Measurements from ENCODE around the gene TBC1D14. TPM values are rescaled to one million over a fixed set of nuclear protein-coding genes. Genes with fewer than 3 reads are reported as not detected.

The TBC1D14 gene
- total and polyA plus RNA-seq, 2 of the 8 experiments (the other 6 are each of a cell fraction or from before 2014, with no cell fraction given) = 45.6 to 48.2 TPM

GRCh38 chr4:6990661-6991060, 81.0 kb downstream of the TBC1D14 start:
- no peak for FAIRE-seq

More at GRCh38 chr4:6990661-6991060, 81.0 kb downstream of the TBC1D14 start:
- no peak overlapping the region for H3K4ac ChIP-seq (replicated peaks; ENCODE audit: insufficient read length, low read depth, low read length)
- H3K14ac ChIP-seq (ENCODE audit: insufficient read length) = no peak overlapping the region
- no peak overlapping the region for H2BK5ac ChIP-seq (ENCODE audit: low read depth, low read length)
- H2BK12ac ChIP-seq (ENCODE audit: low read depth, low read length) = no peak overlapping the region
- ChIA-PET POLR2A (ENCODE audit: partially characterized antibody) (interaction anchor here (0.6 to 4.6 kb wide), 7 partner anchors 9 to 563 kb away, joined by 3 to 21 read pairs (median 3); partner anchors contain the start of gene GRPEL1), CTCF (ENCODE audit: partially characterized antibody) (interaction anchor here (0.6 to 3.0 kb wide), 6 partner anchors 16 to 1237 kb away, joined by 3 to 14 read pairs (median 4); no protein-coding TSS in a partner anchor)
- no peak overlapping the region for H2BK20ac ChIP-seq (ENCODE audit: low read length)
- H2AFZ ChIP-seq (ENCODE audit: low read length) = no peak overlapping the region
- no peak overlapping the region for H2BK120ac ChIP-seq (replicated peaks; ENCODE audit: low read depth, low read length)
- H3K4me1 ChIP-seq (replicated peaks in 1 of 4; ENCODE audit: control insufficient read depth in 3 of 4, insufficient read depth in 4 of 4, low read length in 3 of 4) = peaks cover 5 to 17% (median 8%) of the 10 kb centered on the region in 4 experiments
- no peak overlapping the region for H3K27ac ChIP-seq (ENCODE audit: low read depth, low read length)
- no peak overlapping the region for H2BK15ac ChIP-seq (ENCODE audit: low read length)
- no peaks in the 10 kb centered on the region for H3K9me3 ChIP-seq (ENCODE audit: insufficient read depth in 2 of 2, low read depth in 1 of 2, low read length in 1 of 2)
- H3K4me2 ChIP-seq (ENCODE audit: insufficient read depth in 1 of 2, low read depth in 2 of 2, low read length in 2 of 2) = no peak overlapping the region
- peaks cover 28% of the 10 kb centered on the region for H3K79me1 ChIP-seq (ENCODE audit: low read depth, low read length)
- H3K36me3 ChIP-seq (ENCODE audit: control insufficient read depth in 2 of 4, insufficient read depth in 4 of 4, low read length in 3 of 4) = peaks cover 2 to 17% (median 11%) of the 10 kb centered on the region in 4 experiments; a peak in 5 of 8 replicates
- no peak overlapping the region for H3K4me3 ChIP-seq (ENCODE audit: extremely low read depth in 1 of 4, insufficient read depth in 2 of 4, low read depth in 3 of 4, low read length in 4 of 4)
- H2AK5ac ChIP-seq (ENCODE audit: low read depth, low read length) = no peak overlapping the region
- H3K79me2 ChIP-seq (ENCODE audit: control insufficient read depth in 1 of 2, insufficient read depth in 2 of 2, low read length in 2 of 2) = peaks cover 7 to 67% of the 10 kb centered on the region in 2 experiments; a peak in 3 of 4 replicates
- no peak for DNase-seq (ENCODE audit: low read depth in 1 of 2, low spot score in 2 of 2)
- no peak overlapping the region for H3K56ac ChIP-seq (replicated peaks; ENCODE audit: insufficient read length, low read depth, low read length)
- H4K20me1 ChIP-seq (replicated peaks in 1 of 2; ENCODE audit: control insufficient read depth in 1 of 2, insufficient read depth in 2 of 2, low read length in 2 of 2) = peaks cover 19 to 32% of the 10 kb centered on the region in 2 experiments
- H3K18ac ChIP-seq (ENCODE audit: extremely low read depth, low read length) = no peak overlapping the region
- no peak overlapping the region for H4K91ac ChIP-seq (replicated peaks; ENCODE audit: insufficient read length, low read length)
- no peak overlapping the region for H3K23ac ChIP-seq (ENCODE audit: insufficient read length)
- H3K27me3 ChIP-seq (replicated peaks in 1 of 4; ENCODE audit: control insufficient read depth in 3 of 4, extremely low read depth in 1 of 4, insufficient read depth in 3 of 4, low read length in 3 of 4) = no peaks in the 10 kb centered on the region
- H4K5ac ChIP-seq (ENCODE audit: insufficient read length, low read depth, low read length) = no peak overlapping the region
- 90% methylated on average over 6 of the region's 6 CpGs; no CpG with 5 or more reads in 1 of the 2 experiments for WGBS, 2 experiments (ENCODE audit: extremely low coverage in 1 of 2, insufficient coverage in 1 of 2, insufficient read length in 1 of 2, insufficient replicate concordance in 2 of 2, low coverage in 1 of 2, low lambda C conversion rate in 2 of 2, missing lambda C conversion rate in 1 of 2)
- TF ChIP-seq POLR2A (IDR thresholded peaks at IDR 0.05; ENCODE audit: control extremely low read depth in 1 of 2, low read depth in 2 of 2, low read length in 2 of 2) (no peak), RFX5 (IDR thresholded peaks at IDR 0.05; ENCODE audit: borderline replicate concordance, low read depth, low read length) (no peak), BRCA1 (IDR thresholded peaks at IDR 0.05; ENCODE audit: low read depth, low read length) (no peak), CBX8 (IDR thresholded peaks at IDR 0.05; ENCODE audit: borderline replicate concordance, low read depth, low read length) (no peak), EP300 (IDR thresholded peaks at IDR 0.05; ENCODE audit: borderline replicate concordance in 1 of 2, low read depth in 2 of 2, low read length in 2 of 2) (no peak), GTF2F1 (IDR thresholded peaks at IDR 0.05; ENCODE audit: borderline replicate concordance, low read depth, low read length) (no peak), ATF2 (IDR thresholded peaks at IDR 0.05; ENCODE audit: low read length) (no peak), RXRA (IDR thresholded peaks at IDR 0.05; ENCODE audit: insufficient read depth, low read depth, low read length) (no peak), SRF (IDR thresholded peaks at IDR 0.05; ENCODE audit: low read depth, low read length) (no peak), SP2 (IDR thresholded peaks at IDR 0.05; ENCODE audit: low read length) (no peak)
- H3K9ac ChIP-seq (replicated peaks in 1 of 4; ENCODE audit: extremely low read depth in 1 of 4, low read depth in 3 of 4, low read length in 3 of 4) = no peak overlapping the region
- peaks cover 11% of the 10 kb centered on the region for H3K23me2 ChIP-seq (ENCODE audit: low read depth, low read length)
- H4K8ac ChIP-seq (ENCODE audit: extremely low read depth, insufficient read depth, low read length) = no peak overlapping the region
